ENCODE measurements around the gene ZNF385B.

- TF ChIP-seq SIN3A (IDR thresholded peaks at IDR 0.05; ENCODE audit: borderline replicate concordance, insufficient read depth, low read length) (no peak), TAF1 (IDR thresholded peaks at IDR 0.05; ENCODE audit: borderline replicate concordance, insufficient read depth, low read length) (no peak), REST (IDR thresholded peaks at IDR 0.05; ENCODE audit: insufficient read depth in 1 of 2, low read depth in 2 of 2, low read length in 2 of 2) (no peak), POLR2AphosphoS5 (IDR thresholded peaks at IDR 0.05; ENCODE audit: low read depth, low read length) (no peak)
Measured at GRCh38 chr2:179793238-179793637, 68.2 kb downstream of the ZNF385B start.
